Kidney capillary endothelial cell (primary cell): ENCODE results near the gene ATRNL1.
"Not testable (repeated sequence)": the region's sequence is repeated elsewhere in the genome, so short reads cannot be mapped to it uniquely, and the experiment has no call there.

Experiments
- DNase-seq: peaks from one replicate; pipeline ENCODE4 v3.0.0-alpha.2; 2018; ENCODE audit warnings: low spot score

ATRNL1 gene

GRCh38 chr10:115092555-115093285, 445 bp upstream of the ATRNL1 start:
- no peak for DNase-seq

- no peak for DNase-seq
Observed at GRCh38 chr10:115093776-115094408, 727 bp downstream of the ATRNL1 start.

- DNase-seq = no peak
Observed at GRCh38 chr10:115094416-115095140, 1.4 kb downstream of the ATRNL1 start.

- no peak for DNase-seq
Observed at GRCh38 chr10:115095758-115096157, 2.6 kb downstream of the ATRNL1 start.

- no peak for DNase-seq
Observed at GRCh38 chr10:115103700-115104099, 10.5 kb downstream of the ATRNL1 start.

- DNase-seq = not testable (repeated sequence)
Observed at GRCh38 chr10:115105411-115105810, 12.2 kb downstream of the ATRNL1 start.

GRCh38 chr10:115107830-115108229, 14.7 kb downstream of the ATRNL1 start:
- no peak for DNase-seq

- DNase-seq = no peak
Observed at GRCh38 chr10:115117301-115117700, 24.1 kb downstream of the ATRNL1 start.

GRCh38 chr10:115118346-115118745, 25.2 kb downstream of the ATRNL1 start:
- no peak for DNase-seq

GRCh38 chr10:115125505-115125904, 32.3 kb downstream of the ATRNL1 start:
- no peak for DNase-seq

GRCh38 chr10:115129752-115130151, 36.6 kb downstream of the ATRNL1 start:
- DNase-seq = peak; percentile 22

- no peak for DNase-seq
Observed at GRCh38 chr10:115136616-115137015, 43.5 kb downstream of the ATRNL1 start.

GRCh38 chr10:115141254-115141653, 48.1 kb downstream of the ATRNL1 start:
- DNase-seq = peak; percentile 8

GRCh38 chr10:115157357-115157756, 64.2 kb downstream of the ATRNL1 start:
- no peak for DNase-seq

- DNase-seq = no peak
Observed at GRCh38 chr10:115163129-115163528, 70.0 kb downstream of the ATRNL1 start.

- no peak for DNase-seq
Observed at GRCh38 chr10:115164220-115164619, 71.1 kb downstream of the ATRNL1 start.

- no peak for DNase-seq
Observed at GRCh38 chr10:115167751-115168150, 74.6 kb downstream of the ATRNL1 start.

- peak; percentile 13 for DNase-seq
Observed at GRCh38 chr10:115171392-115171960, 78.3 kb downstream of the ATRNL1 start.

- DNase-seq = no peak
Observed at GRCh38 chr10:115173915-115174443, 80.8 kb downstream of the ATRNL1 start.

- not testable (repeated sequence) for DNase-seq
Observed at GRCh38 chr10:115207276-115207675, 114.1 kb downstream of the ATRNL1 start.

GRCh38 chr10:115209133-115209532, 116.0 kb downstream of the ATRNL1 start:
- no peak for DNase-seq

- no peak for DNase-seq
Observed at GRCh38 chr10:115214829-115215228, 121.7 kb downstream of the ATRNL1 start.
